B cell (primary cell): ENCODE results near the gene NGLY1. TPM values are rescaled to one million over a fixed set of nuclear protein-coding genes. Genes with fewer than 3 reads are reported as not detected.

ENCODE experiments used
- ATAC-seq: fragments of 200-7000 bp; cut with Tn5 transposase; one replicate; pipeline ENCODE4 v1.10.0; 2021; ENCODE audit warnings: low read depth, mild to moderate bottlenecking, moderate number of reproducible peaks, moderate library complexity
- CTCF ChIA-PET: fragments of 350-600 bp; sonication (Branson Sonifier 250); formaldehyde crosslinking; loops from one replicate; lab custom pipeline; 2021; ENCODE audit warnings: antibody characterized with exemption, inconsistent platforms; lab: Charles Lee
- POLR2A ChIA-PET: fragments of 350-600 bp; sonication (Branson Sonifier 250); formaldehyde crosslinking; loops from one replicate; lab custom pipeline; 2021; ENCODE audit warnings: antibody characterized with exemption; lab: Charles Lee
- DNase-seq: peaks from one replicate; pipeline ENCODE4 v3.0.0; 2013
- H2AFZ ChIP-seq: 2 replicates; pipeline ENCODE4 v1.6.1; 2012; ENCODE audit warnings: mild to moderate bottlenecking, low read depth, low read length; ENCODE audit not compliant: insufficient read depth, poor library complexity, severe bottlenecking
- H3K27ac ChIP-seq, 2 donors: 1 replicate in 1 of 2; 2 replicates in 1 of 2; pipeline ENCODE4 v1.5.1; 2012 to 2013; ENCODE audit warnings: low read length in 2 of 2, mild to moderate bottlenecking in 2 of 2, moderate library complexity in 1 of 2
- H3K27me3 ChIP-seq, 4 experiments: fragments of 200-600 bp in 1 of 4; sonication (generic) in 1 of 4; replicated peaks in 1 of 4; 1 replicate in 2 of 4; 2 replicates in 2 of 4; pipeline versions ENCODE4 v1.6.1 to v1.7.0; 2013 to 2016; ENCODE audit warnings: low read length in 3 of 4, mild to moderate bottlenecking in 2 of 4, mixed read lengths in 1 of 4, moderate library complexity in 1 of 4; ENCODE audit not compliant: insufficient read depth in 4 of 4, control insufficient read depth in 3 of 4; ENCODE audit errors: control extremely low read depth in 1 of 4
- H3K36me3 ChIP-seq, 2 experiments: replicated peaks in 1 of 2; 1 replicate in 1 of 2; 2 replicates in 1 of 2; pipeline versions ENCODE4 v1.6.1 to v1.7.1; 2013; ENCODE audit warnings: low read length in 1 of 2; ENCODE audit not compliant: insufficient read depth in 2 of 2, control insufficient read depth in 1 of 2; ENCODE audit errors: control extremely low read depth in 1 of 2, extremely low read depth in 1 of 2
- H3K4me1 ChIP-seq, 2 donors: fragments of 200-600 bp in 1 of 2; sonication (generic) in 1 of 2; 1 replicate in 1 of 2; 2 replicates in 1 of 2; pipeline versions ENCODE4 v1.5.1 to v1.6.1; 2013 to 2017; ENCODE audit warnings: low read length in 2 of 2; ENCODE audit not compliant: control insufficient read depth in 2 of 2, insufficient read depth in 2 of 2
- H3K4me2 ChIP-seq: replicated peaks from 2 replicates; pipeline ENCODE3; 2012; ENCODE audit warnings: mild to moderate bottlenecking, low read depth, low read length; ENCODE audit not compliant: poor library complexity, severe bottlenecking
- H3K4me3 ChIP-seq, 5 experiments: fragments of 200-600 bp in 1 of 5; sonication (generic) in 1 of 5; 1 replicate in 3 of 5; 2 replicates in 2 of 5; pipeline versions ENCODE4 v1.5.1 to v1.7.0; 2011 to 2016; ENCODE audit warnings: low read length in 4 of 5, mild to moderate bottlenecking in 4 of 5, low read depth in 2 of 5, control low read depth in 1 of 5, moderate library complexity in 1 of 5; ENCODE audit not compliant: insufficient read depth in 1 of 5; ENCODE audit errors: control extremely low read depth in 1 of 5, extremely low read depth in 1 of 5
- H3K79me2 ChIP-seq: fragments of 200-600 bp; sonication (generic); one replicate; pipeline ENCODE4 v1.6.0; 2016; ENCODE audit warnings: low read length; ENCODE audit not compliant: control insufficient read depth, insufficient read depth
- H3K9ac ChIP-seq: fragments of 200-600 bp; sonication (generic); 2 replicates; pipeline ENCODE4 v1.6.1; 2017; ENCODE audit warnings: mild to moderate bottlenecking, low read length, moderate library complexity
- H3K9me3 ChIP-seq, 3 donors: one replicate each; pipeline versions ENCODE4 v1.6.1 to v1.7.1; 2013; ENCODE audit warnings: low read length in 2 of 3; ENCODE audit not compliant: control insufficient read depth in 2 of 3, insufficient read depth in 1 of 3; ENCODE audit errors: control extremely low read depth in 1 of 3
- H4K20me1 ChIP-seq: 2 replicates; pipeline ENCODE4 v1.6.0; 2012; ENCODE audit warnings: mild to moderate bottlenecking, low read length; ENCODE audit not compliant: insufficient read depth, control insufficient read depth, poor library complexity, severe bottlenecking
- H3K27ac Mint-ChIP-seq: one replicate; pipeline ENCODE4 v1.8.0; 2021; ENCODE audit warnings: mixed read lengths
- H3K27me3 Mint-ChIP-seq: one replicate; pipeline ENCODE4 v1.8.0; 2021; ENCODE audit warnings: mixed read lengths
- H3K4me1 Mint-ChIP-seq: one replicate; pipeline ENCODE4 v1.8.0; 2021; ENCODE audit warnings: mixed read lengths
- H3K4me3 Mint-ChIP-seq: one replicate; pipeline ENCODE4 v1.8.0; 2021; ENCODE audit warnings: mixed read lengths
- H3K9me3 Mint-ChIP-seq: one replicate; pipeline ENCODE4 v1.8.0; 2022; ENCODE audit warnings: mixed read lengths; ENCODE audit not compliant: insufficient read depth
- EZH2 ChIP-seq: IDR thresholded peaks from 2 replicates; pipeline ENCODE4 v1.6.1; 2012; ENCODE audit warnings: borderline replicate concordance, low read depth, mild to moderate bottlenecking, moderate library complexity, low read length; ENCODE audit not compliant: insufficient read depth, poor library complexity, severe bottlenecking
- WGBS: methylation state at CpG from one replicate; pipeline ENCODE4 v1.1.5; 2013; ENCODE audit warnings: missing lambda C conversion rate; ENCODE audit not compliant: insufficient coverage; 5-methylcytosine and 5-hydroxymethylcytosine counted together
- intact Hi-C: fragments of 100-400 bp; cut with micrococcal nuclease; formaldehyde crosslinking; loops from one replicate; pipeline ENCODE4 v1.10.0; 2022
- polyA plus RNA-seq: library from polyadenylated mRNA; depleted of rRNA; stranded (reverse); fragments of >200 nt; gene quantifications from 2 replicates; pipeline ENCODE4 v1.2.3, GENCODE V29; 2012
- total RNA-seq, 2 donors: library from RNA; stranded (reverse); fragments of 120-200 nt in 1 of 2; gene quantifications; 1 replicate in 1 of 2; 2 replicates in 1 of 2; pipeline versions ENCODE4 v1.2.3 to v1.2.4, GENCODE V29; 2013 to 2022
- TF ChIP-seq, protein P1 (sequence below): fragments of 200-600 bp; IDR thresholded peaks from one replicate; pipeline ENCODE4 v1.8.0; 2022; ENCODE audit warnings: antibody characterized with exemption, mild to moderate bottlenecking

The NGLY1 gene
- total and polyA plus RNA-seq, 2 donors (not counting 1 experiment from before 2014, with no cell fraction given) = 24.2 to 145 TPM

GRCh38 chr3:25751725-25752124 lies 31.5 kb downstream of the NGLY1 start:
- Mint-ChIP-seq H3K4me1 (no peaks in the 10 kb centered on the region), H3K27me3 (no peaks in the 10 kb centered on the region), H3K27ac (no peak overlapping the region), H3K9me3 (no peaks in the 10 kb centered on the region), H3K4me3 (no peak overlapping the region)
- Histone ChIP-seq H3K4me3 (no peak overlapping the region), H3K36me3 (peaks cover 34 to 61% of the 10 kb centered on the region in 2 experiments), H2AFZ (no peak overlapping the region), H3K4me1 (no peaks in the 10 kb centered on the region), H3K4me2 (no peak overlapping the region), H4K20me1 (peaks cover 35% of the 10 kb centered on the region), H3K9me3 (no peaks in the 10 kb centered on the region), H3K79me2 (peaks cover 24% of the 10 kb centered on the region), H3K27me3 (no peaks in the 10 kb centered on the region), H3K9ac (no peak overlapping the region), H3K27ac (no peak overlapping the region)
- ATAC-seq = no peak
- intact Hi-C loops = no loop called here
- no CpG with 5 or more reads among the region's 1 CpG for WGBS
- CTCF ChIA-PET = no interaction called here
- TF ChIP-seq, protein P1, sequence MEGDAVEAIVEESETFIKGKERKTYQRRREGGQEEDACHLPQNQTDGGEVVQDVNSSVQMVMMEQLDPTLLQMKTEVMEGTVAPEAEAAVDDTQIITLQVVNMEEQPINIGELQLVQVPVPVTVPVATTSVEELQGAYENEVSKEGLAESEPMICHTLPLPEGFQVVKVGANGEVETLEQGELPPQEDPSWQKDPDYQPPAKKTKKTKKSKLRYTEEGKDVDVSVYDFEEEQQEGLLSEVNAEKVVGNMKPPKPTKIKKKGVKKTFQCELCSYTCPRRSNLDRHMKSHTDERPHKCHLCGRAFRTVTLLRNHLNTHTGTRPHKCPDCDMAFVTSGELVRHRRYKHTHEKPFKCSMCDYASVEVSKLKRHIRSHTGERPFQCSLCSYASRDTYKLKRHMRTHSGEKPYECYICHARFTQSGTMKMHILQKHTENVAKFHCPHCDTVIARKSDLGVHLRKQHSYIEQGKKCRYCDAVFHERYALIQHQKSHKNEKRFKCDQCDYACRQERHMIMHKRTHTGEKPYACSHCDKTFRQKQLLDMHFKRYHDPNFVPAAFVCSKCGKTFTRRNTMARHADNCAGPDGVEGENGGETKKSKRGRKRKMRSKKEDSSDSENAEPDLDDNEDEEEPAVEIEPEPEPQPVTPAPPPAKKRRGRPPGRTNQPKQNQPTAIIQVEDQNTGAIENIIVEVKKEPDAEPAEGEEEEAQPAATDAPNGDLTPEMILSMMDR = no peak
- no peak for TF ChIP-seq EZH2
- DNase-seq = no peak
- POLR2A ChIA-PET = no interaction called here

- intact Hi-C loops = no loop called here
- Histone ChIP-seq H3K27me3 (no peaks in the 10 kb centered on the region), H4K20me1 (peaks cover 35% of the 10 kb centered on the region), H3K79me2 (peaks cover 24% of the 10 kb centered on the region), H3K4me3 (no peak overlapping the region), H3K36me3 (peaks cover 32 to 60% of the 10 kb centered on the region in 2 experiments), H2AFZ (no peak overlapping the region), H3K9me3 (no peaks in the 10 kb centered on the region), H3K9ac (no peak overlapping the region), H3K4me1 (no peaks in the 10 kb centered on the region), H3K27ac (no peak overlapping the region), H3K4me2 (no peak overlapping the region)
- Mint-ChIP-seq H3K27me3 (no peaks in the 10 kb centered on the region), H3K4me1 (no peaks in the 10 kb centered on the region), H3K4me3 (no peak overlapping the region), H3K27ac (no peak overlapping the region), H3K9me3 (no peaks in the 10 kb centered on the region)
- WGBS = no CpG with 5 or more reads among the region's 3 CpGs
- POLR2A ChIA-PET = no interaction called here
- DNase-seq = no peak
- no peak for ATAC-seq
- TF ChIP-seq, protein P1 = no peak
- TF ChIP-seq EZH2 = no peak
- CTCF ChIA-PET = no interaction called here
Measured at GRCh38 chr3:25751048-25751447, 32.2 kb downstream of the NGLY1 start.
